ENCODE measurements around the gene LRP8.
A peak's percentile ranks its signal among the peaks of the same experiment; 100 is the strongest.

Gene LRP8

DNA sequence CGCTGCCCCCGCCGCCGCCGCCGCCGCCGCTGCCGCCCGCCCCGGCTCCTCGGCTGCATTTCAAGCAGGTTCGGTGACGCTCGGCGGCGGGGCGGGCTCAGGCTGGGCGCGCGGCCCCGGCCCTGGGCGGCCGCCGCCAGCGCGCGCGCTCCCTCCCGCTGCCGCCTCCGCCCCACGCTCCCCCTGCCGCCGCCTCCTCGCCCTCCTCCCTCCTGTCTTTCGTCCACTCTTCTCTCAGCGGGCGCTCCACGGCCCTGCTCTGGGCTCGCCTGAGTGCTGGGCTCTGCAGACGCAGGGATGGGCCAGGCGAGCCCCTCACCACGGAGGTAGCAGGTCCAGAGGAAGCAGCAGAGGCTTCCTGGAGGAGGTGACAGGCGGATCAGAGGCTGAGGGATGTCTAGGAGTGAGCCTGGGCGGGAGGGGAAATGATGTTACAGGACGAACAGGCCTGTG, at the start of gene LRP8:
Gene LRP8 (minus strand): TSS at position 62 of the 453 bp plus-strand sequence. CDS start 158 bp downstream, outside the sequence.
- peak; percentile 73 for DNase-seq

- DNase-seq: no peak
These were observed 49.6 kb upstream of the LRP8 start for GRCh38 chr1:53377438-53377841.

DNA sequence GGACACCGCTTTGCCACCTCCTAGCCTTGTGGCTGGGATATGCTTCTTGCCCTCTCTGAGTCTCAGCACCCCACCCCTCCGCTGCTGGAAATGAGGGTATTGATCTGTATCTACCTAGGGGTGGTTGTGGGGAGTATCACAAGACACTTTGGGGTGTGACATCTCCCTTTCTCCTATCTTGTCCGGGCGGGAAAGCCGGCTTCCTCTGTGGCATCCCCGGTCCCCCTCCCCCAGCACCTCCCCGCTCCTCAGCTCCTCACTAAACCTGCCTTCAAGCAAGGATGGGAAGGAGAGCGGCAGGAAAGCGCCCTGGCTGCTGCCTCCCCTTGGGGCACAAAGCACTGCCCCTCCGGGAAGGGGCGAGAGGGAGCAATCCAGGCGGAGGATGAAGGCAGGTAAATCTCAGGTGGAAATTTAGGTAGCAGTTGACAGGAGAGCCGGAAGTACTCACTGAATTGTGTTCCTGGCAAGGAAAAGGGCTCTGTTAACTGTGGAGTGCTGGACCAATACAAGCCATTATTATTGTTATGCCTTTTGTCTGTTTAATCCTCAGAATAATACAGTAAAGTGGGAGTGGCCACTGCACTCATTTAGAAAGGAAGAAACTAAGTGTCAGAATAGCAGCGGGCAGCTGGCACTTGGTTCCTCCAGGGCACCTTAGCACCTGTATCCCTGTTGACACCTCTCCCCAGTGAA, 49.0 kb upstream of the LRP8 start:
- peak; percentile 62 for DNase-seq

- DNase-seq: no peak
These were observed 48.2 kb upstream of the LRP8 start for GRCh38 chr1:53376041-53376461.

DNA sequence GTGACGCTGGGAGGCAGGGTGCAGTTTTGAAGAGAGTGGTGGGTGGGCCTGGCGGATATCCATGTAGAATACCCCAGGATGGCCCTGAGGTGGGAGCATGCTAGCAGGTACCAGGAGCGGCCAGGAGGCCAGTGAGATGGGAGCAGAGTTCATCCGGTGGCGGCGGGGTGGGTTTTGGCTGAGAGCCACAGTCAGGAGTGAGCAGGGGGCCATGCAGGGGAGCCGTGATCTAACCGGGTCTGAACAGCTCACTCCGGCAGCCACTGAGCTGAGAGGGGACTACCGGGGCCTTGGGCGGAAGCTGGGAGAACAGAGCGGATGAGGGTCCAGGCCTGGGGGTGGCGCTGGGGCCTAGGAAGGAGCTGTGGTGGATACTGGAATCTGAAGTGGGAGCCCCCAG, 47.6 kb upstream of the LRP8 start:
- DNase-seq: no peak

DNA sequence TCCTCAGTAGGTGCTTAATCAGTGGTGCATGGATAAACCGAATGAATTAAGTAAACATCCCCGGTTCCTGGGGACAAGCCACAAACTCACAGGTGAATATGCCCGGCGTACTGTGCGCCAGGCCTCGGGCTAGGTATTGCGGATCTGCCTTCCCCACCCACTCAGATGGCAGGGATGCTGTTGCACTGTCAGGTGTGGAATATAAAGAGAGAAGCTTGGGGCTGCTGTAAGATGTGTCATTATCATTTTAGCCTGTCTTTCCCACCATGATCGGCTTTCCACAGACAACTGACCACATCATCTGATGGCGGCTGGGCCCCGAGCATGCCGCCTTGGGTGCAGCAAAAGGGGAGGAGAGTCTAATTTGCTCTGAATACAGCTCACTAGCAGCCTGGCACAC, 45.4 kb upstream of the LRP8 start:
- no peak for DNase-seq

GRCh38 chr1:53372501-53372951, 44.7 kb upstream of the LRP8 start:
- DNase-seq: no peak

DNA sequence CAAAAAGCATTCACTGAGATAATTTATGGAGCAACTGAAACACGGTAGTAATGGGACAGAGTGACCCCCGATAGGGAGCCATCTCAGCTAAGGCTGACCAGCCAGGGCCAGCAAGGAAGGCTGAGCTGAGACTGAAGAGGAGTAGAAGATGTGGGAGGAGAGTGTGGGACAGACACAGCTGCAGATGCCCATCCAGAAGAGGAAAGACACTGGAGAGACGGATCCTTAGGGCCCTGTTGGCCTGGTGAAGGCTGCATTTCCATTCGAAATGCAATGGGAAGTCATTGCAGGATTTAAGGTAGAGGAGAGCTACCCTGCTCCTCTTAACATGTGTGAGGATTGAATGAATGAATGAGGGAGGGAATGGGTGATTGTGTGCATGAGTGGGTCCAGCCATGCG, 44.0 kb upstream of the LRP8 start:
- DNase-seq: no peak

GRCh38 chr1:53371121-53371666, 43.3 kb upstream of the LRP8 start:
- no peak for DNase-seq

DNA sequence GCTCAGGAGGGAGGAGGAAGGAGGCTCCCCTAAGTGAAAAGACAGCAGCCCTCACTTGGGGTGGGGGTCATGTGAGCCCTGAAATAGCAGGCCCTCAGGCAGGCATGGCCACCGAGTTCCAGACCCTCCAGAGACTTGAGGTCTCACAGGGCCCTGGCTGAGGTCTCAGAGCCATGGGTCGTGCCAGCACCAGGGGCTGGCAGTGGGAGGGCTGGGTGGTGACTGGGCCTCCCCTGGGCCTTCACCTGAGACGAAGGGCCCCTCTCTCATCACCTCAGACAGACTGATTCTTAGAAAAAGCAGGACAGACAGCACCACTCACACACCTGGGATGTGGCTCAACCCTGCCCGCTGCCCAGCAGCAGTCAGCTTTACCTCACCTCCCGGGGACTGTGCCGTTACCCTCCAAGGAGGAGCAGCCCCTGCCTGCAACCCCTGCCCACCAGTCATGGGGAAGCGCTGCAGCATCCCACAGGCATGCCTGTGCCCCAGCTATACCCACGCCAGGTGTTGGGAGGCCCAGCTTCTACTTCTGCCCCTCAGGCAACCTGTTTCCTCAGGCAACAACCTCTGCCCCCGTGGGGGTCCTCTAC, 42.6 kb upstream of the LRP8 start:
- DNase-seq: no peak

DNA sequence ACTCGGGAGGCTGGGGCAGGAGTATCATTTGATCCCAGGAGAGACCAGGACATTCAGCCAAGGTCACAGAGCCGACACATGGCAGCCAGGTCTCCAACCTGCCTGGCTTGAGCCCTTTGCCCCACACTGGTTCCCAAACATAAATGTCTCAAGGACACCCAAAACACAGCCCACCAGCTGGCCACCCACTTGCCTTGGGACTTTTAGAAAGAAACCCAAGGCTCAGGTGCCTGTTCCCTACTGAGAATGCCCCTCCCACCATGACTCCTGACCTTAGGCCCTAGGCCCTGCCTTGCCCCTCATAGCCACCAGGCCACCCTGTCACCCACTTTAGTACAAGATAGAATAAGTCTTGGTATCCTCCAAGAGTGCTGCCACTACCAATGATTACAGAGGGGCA, 41.9 kb upstream of the LRP8 start:
- DNase-seq: no peak

DNA sequence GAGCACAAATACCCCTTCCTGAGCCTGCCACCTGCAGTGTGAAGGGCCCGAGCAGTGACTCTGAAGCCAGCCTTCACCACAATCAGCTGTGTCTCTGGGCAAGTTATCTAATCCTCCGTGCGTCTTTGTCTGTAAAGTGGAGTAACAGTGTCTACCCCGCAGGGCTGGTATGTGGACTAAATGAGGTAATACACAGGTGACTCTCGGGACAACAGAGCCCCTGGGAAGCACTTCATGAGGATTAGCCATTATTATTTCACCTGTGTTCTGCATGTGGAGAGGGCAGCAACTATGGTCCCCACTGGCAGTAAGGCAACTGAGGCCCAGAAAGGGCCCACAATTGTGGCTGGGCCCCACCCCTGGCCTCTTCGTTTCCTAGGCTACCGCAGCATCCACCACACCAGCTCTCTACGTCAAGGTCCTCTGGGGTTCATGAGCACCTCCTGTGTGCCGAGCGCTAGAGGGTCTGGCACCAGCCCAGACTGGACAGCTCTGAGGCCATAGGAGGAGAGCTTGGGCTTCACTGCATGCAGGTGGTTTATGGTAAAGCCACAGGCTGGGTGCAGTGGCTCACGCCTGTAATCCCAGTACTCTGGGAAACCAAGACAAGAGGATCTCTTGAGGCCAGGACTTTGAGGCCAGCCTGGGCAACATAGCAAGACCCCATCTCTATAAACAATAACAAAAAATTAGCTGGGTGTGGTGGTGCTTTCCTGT, 41.3 kb upstream of the LRP8 start:
- no peak for DNase-seq

GRCh38 chr1:53368314-53369033, 40.6 kb upstream of the LRP8 start:
- DNase-seq: peak; percentile 44

DNA sequence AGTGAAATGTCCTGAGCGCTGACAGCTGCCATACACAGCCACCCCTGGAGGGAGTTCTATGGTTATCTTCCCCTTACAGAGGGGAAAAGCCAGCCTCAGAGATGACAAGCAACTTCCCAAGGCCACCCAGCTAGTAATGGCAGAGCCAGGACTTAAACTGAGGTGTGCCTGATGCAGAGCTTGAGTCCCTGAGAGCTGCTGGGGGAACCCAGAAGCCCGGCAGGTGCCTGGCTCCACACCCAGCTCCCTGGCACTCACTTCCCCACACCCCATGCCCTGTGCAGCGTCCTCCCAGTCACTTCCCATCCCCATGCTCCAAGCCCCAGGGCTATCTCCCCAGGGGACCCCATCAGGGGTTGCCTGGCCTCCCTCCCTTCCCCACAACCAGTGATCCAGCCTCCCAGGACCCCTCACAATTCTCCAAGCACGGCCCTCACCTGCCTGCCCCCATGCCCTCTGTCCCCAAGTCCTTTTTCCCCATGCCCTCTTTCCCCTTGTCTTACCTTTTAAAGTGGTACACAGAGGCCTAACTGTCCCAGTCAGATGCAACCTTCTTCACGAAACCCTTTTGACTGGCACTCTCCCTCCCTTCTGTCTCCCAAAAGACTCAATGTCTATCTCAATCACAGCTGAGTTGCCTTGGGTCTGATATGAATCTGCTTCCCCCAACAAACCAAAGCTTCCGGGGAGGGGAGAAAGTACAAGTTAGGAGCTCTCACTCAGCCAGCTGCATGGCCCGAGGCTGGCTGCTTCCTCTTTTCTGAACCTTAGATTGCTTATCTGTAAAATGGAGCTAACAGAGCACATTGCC, 39.8 kb upstream of the LRP8 start:
- DNase-seq: no peak

DNA sequence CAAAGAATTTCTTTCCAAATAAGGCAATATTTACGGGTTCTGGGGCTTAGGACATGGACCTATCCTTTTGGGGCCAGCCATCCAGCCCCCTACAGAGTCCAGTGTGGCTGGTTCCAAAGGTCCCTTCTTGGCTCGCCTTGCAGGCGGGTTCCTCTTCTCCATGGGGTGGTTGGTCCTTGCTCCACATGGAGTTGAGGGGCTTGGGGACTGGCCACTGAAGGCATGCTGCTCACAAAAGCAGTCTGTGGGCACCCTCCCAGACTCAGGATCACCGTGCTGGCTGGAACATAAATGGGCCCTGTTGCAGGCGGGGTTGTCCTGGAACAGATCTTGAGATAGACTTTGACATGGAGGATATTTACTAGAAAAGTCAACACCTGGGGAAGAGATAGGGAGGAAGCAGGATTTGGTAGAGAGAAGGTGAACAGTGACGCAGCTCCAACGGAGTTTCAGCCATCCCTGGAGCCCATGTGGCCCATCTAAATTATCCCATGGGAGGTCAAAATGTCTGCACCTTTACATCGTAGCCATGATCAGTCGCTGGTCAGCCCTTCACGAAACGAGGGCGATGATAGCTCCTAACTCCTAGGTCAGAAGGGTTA, 39.1 kb upstream of the LRP8 start:
- no peak for DNase-seq

DNA sequence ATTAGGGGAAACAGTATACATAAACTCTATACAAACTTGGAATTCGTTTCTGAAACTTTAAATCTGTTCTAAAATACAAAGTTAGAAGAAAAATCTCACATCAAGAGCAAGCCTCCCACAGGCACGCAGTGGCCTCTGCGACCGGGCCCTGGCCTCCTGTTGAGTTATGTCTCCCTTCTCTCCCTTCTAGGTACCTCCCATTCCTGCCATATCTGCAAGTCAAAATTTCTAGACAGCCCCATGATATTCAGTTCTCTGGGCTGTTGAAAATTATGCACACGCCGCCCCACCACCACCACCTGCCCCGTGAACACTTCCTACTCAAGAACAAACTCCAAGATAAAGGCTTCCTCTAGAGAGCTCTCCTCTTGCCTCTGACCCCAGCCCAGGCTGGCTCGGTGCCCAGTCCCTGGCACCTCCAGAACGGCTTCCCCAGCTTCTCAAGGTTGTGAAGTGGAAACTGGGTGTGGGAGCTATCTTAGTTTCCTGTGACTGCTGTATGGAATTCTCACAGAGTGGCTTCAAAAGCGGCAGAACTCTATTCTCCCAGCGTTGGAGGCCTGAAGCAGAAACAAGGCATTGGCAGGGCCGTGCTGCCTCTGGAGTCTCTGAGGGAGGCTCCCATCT, 37.7 kb upstream of the LRP8 start:
- DNase-seq: no peak

DNA sequence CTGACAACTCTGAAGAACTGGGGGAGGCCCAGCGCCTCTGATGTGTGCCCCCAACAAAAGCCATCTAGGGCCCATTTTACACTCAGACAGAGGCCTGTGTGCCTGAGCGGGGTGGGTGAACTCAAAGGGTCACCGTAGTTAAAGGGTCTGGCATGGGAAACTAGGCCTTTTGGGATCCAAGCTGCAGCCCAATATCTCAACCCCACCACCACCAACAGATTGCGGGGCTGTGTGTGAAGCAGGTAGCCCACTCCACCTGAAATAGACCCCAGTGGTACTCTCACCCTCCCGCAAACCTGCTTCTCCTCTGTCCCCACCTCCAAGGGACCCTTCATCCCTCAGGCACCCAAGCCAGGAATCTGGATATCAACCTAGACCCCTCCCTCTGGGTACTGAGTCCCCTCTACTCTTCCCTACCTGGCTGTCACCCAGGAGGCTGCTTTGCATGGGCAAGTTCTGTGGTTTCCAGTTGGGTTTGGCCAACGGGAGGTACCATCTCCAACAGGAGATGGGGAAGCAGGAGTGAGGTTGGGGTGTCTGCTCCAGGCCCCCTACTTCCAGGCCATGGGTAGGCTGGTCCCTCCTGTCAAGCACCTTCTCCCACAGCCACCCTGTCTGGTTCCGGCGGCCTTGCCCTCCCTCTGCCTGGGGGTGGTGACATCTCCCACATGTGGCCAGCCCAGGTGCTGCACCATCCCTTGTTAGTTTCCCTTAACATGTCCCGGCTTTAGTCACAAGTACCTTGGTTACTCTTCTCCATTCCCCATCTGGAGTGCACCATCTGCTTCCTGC, 35.2 kb upstream of the LRP8 start:
- DNase-seq: no peak

- no peak for DNase-seq
These were observed 34.4 kb upstream of the LRP8 start for GRCh38 chr1:53362270-53362669.

GRCh38 chr1:53361541-53361961, 33.7 kb upstream of the LRP8 start:
- DNase-seq: no peak

- DNase-seq: no peak
These were observed 32.0 kb upstream of the LRP8 start for GRCh38 chr1:53359934-53360276.

All from COR-L47 (cell line).